ENCODE results near the gene SRSF2.
"Not testable (repeated sequence)": the region's sequence is repeated elsewhere in the genome, so short reads cannot be mapped to it uniquely, and the experiment has no call there.

Gene SRSF2

GRCh38 chr17:76737082-76737675 is at the start of gene SRSF2:
SRSF2 (minus strand) TSS chr17:76737331; CDS start chr17:76737160, 171 bp downstream.
- DNase-seq: peak; percentile 98

DNA sequence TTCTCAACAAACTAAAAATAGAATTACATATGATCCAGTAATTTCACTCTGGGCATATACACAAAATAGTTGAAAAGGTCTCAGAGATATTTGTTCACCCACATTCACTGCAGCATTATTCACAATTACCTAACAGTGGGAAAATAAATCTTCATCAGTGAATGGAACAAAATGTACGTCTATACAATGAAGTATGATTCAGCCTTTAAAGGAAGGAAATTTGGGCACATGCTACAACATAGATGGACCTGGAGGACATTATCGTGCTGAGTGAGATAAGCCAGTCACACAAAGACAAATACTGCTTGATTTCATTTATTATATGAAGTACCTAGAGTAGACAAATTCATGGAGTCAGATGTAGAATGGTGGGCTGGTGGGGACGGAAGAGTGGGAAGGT is 47.8 kb upstream of the SRSF2 start:
- DNase-seq: no peak

DNA sequence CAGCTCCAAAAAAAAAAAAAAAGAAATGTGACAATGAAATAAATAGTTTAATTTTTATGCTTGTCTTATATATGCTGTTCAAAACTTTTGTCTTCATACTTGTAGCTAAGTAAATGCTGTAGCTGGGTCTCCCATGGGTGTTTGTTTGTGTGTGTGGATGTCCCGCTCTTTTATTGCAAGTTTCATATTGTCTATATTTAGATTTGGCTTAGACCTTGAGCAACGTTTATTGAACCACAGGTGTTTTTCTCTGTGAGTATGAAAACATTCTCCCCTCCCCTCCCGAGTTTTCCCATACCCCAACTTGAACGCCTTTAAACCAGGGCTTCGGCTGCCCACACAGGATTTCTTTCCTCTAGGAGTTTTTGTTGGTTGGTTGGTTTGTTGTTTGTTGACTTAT is 46.0 kb upstream of the SRSF2 start:
- DNase-seq: no peak

GRCh38 chr17:76781056-76781982 is 44.2 kb upstream of the SRSF2 start:
- DNase-seq: peak; percentile 41

DNA sequence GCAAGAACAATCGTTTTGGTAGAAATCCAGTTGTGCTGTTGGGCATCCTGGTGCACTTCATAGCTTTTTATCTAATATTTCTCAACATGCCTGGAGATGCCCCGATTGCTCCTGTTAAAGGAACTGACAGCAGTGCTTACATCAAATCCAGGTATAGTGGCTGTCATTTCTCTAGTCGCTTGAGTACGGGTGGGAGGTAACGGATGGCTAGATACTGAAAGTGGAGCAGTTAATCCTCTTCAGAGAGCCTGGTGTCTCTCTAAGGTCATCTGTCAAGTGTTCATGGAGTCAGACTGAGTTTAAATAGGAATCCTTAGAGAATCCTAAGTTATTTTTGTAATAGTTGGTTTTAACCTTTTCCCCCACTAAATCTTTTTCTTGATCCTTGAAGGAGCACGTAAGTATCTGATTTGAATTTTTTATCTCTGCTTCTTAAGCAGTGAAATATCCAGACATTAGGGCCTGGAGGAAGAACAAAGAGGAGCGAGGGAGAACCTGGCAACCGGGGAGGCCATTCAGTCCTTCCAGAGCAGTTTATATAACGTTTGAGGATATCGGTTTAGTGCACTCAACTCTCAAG is 38.0 kb upstream of the SRSF2 start:
- no peak for DNase-seq

- peak; percentile 80 for DNase-seq
These were observed 35.9 kb upstream of the SRSF2 start for GRCh38 chr17:76772842-76773525.

DNA sequence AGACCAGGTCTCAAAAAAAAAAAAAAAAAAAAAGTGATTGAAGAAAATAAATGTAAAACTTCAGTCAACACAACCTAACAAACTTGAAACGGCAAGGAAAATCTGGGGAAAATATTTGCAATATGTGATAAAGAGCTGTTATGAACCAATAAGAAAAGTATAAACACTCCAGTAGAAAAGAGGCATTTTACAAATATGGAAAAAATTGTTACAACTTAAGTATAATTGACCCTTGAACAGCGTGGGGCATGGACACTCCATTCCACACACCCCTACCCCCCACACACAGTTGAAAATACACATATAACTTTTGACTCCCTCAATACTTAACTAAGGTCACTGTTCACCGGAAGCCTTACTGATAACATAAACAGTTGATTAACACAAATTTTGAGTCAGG is 21.4 kb upstream of the SRSF2 start:
- DNase-seq: no peak

DNA sequence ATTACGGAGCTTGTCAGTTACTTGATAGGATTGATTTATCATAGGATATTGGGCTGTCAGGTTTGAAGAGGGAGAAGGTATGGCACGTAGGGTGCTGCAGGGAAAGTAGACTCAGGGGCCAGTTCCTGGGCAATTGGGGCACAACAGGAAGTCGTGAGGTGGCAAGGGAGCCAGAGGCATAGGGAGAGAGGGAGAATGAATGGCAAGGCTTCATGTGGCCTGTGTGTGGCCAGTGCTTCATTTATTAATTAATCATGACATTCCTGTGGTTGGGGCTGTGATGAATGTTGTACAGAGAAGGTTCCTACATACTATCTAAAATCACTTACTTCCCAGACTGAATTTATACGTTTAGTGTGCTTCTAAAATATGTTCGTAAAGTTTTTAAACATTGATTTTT is 20.1 kb upstream of the SRSF2 start:
- DNase-seq: no peak

DNA sequence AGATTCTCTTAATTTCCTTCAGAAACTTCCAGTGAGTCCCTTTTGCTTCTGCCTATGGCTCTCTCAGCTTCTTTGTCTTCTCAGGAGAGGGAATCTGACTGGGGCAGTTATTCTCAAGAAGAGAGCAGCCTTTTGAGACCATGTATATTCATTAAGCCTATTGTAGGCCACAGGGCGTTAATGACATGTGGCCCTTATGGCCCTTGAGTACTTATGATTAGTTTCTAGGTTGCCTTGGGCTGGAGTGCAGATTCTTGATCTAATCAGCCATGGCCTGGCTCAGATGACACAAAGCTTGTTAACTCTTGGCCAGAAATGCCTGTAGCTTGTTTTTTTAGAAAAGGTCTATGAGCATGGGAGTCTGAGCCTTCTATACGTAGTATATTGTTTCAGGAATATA is 18.2 kb upstream of the SRSF2 start:
- DNase-seq: no peak

DNA sequence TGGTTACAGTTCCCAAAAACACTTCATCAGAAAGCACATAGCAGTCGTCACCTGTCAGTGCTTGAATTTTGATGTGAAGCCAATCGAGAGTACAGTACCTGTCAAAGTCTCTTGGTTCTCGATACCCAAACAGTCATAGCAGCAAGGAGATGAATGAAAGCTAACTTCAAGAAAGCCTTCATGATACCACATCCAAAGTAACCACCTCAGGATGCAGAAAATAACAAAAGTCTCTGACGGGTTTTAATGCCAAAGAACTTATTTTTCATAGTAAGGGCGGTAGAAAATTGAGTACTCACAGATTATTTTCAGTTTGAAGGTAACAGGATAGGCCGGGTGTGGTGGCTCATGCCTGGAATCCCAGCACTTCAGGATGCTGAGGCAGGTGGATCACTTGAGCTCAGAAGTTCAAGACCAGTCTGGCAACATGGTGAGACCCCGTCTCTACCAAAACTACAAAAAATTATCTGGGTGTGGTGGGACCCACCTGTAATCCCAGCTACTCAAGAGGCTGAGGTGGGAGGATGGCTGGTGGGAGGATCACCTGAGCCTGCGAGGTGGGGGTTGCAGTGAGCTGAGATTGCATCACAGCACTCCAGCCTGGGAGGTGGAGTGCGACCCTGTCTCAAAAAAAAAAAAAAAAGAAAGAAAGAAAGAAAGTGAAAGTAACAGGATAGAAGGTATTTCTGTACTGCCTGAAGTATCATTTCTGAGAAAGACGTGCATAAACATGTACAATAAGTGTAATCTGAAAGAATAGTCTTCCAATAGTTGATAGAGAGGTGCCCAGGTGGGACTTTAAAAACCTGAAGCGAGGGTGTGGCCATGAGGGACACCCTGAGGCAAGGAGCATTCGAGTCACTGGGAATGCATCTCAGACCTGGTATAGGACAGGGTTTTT is 16.2 kb upstream of the SRSF2 start:
- peak; percentile 32 for DNase-seq

- DNase-seq: peak; percentile 23
These were observed 14.9 kb upstream of the SRSF2 start for GRCh38 chr17:76752006-76752405.

- no peak for DNase-seq
These were observed 14.4 kb upstream of the SRSF2 start for GRCh38 chr17:76751416-76751993.

GRCh38 chr17:76748657-76749056 is 11.5 kb upstream of the SRSF2 start:
- DNase-seq: no peak

DNA sequence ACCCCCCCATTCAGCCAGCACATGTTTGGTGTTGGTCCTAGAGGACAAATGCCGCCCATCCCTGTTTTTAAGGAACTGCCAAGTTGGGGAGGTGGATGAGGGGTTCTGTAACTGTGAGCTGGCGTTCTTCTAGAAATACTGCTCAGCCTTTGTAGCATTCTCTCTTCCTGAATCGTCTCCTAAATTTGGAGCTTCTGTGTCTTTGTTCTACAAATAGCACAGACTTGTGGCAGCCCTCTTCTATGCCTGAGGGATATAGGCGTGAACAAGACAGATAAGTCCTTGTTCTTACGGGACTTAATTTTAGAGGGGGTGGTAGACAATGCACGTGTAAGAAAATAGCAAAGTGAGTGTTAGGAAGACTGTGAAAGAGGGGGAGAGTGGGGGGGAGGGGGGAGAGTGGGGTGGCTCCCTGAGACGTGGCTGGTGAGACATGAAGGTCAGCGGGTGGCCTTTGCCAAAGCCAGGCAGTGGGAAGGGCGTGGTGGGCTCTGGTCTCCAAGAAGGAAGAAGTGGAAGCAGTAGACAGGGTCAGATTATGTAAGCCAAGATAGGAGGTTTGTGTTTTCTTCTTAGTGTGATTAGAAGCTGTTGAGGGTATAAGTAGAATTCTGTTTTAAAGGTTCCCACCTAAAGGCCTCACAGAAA is 10.7 kb upstream of the SRSF2 start:
- no peak for DNase-seq

GRCh38 chr17:76745785-76746184 is 8.7 kb upstream of the SRSF2 start:
- not testable (repeated sequence) for DNase-seq

DNA sequence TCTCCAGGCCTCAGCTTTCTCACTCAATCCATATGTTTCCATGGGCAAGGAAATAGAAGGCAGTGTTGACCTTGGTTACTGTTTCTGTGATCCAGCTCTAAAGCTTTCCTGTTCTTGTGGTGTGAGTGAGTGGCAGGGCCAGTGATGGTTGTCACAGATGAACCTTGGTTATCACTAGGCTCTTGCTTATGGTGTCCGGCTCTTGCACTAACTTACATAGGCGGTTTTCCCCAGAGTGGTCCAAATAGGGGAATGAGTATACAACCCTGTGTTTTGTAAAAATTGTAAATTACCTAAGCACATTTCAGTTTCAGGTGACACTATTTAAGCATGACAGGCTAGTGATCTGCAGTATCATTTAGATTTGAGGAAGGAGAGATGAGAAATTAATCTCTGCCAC is 7.6 kb upstream of the SRSF2 start:
- no peak for DNase-seq

DNA sequence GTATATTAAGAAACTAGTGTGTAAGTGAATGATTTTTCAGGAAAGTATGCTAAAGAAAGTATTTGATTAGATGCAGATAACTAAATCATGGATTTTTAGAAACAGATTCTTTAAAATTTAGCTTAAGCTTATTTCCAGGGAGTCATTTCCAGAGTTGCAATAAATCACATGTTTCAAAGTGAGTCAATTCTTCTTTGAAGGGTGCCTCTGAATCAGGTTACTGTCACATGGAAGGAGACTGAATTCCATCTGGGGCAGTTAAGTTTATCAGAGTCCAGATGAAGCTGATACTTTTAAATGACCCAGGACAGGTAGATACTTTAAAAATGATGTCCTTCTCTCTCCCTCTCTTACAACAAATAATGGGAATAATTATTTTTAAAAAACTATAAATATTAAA is 5.8 kb upstream of the SRSF2 start:
- no peak for DNase-seq

DNA sequence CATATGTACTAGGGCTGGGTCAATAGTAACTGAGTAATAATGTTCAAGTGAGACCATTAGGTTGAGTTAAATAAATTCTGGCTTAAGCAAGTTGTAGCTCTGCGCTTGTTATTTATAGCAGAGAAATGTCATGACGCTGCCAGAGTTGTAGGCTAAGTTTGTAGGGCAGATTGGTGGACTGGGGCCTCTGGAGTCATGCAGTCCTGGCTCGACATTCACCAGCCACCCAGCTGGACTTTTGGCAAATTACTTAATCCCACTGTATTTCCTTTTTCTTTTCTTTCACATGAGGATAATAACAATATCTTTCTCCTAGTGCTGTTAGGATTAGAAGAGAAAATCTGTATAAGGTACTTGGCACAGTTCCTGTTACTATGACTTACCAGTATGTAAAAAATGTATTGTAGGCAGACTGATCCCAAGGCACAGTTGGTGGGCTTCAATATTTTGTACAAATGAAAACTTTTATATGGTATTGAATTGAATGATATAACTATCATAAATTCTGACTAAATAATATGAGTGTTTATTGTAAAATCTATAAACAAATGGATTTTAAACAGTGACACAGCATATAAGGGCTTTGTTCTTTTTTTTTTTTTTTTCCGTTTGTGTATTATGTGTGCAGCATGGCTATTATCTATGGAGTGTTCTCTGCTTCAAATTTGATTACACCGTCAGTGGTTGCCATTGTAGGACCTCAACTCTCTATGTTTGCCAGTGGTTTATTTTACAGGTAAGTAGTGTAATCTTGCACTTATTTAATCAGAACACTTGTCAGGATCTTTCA is 3.4 kb upstream of the SRSF2 start:
- DNase-seq: no peak

DNA sequence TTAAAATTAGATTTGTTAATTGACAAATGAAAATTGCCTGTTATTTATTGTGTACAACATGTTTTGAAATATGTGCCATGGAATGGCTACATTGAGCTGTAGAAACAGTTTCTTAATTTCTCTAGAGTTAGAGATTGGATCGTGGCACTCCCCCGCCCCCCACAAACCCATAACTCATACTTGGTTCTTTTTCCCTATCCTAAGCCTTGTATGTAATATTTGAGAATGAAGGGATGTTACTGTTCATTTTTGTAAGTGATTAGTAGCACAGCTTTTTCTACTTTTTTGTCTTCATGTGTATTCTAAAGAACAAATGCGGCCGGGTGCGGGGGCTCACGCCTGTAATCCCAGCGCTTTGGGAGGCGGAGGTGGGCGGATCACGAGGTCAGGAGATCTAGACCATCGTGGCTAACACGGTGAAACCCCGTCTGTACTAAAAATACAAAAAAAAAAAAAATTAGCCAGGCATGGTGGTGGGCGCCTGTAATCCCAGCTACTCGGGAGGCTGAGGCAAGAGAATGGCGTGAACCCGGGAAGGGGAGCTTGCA is 2.5 kb upstream of the SRSF2 start:
- DNase-seq: not testable (repeated sequence)

DNA sequence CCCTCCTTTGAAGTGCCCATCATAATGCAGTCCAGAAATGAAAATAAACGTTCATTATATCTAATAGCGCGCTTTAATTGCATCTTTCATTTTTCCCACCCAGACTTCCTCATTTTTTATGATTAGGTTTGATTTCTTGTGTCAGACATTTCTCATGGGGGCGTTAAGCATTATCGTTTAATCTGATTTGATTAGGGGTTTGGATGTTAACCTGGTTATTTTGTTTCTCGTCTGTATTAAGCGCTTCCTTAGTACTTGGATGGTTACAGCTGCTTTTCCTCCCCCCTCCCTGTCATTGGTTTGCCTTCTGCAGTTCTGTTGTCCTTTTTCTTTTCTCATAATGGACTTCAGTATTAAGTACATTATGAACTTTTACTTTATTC is 1.3 kb upstream of the SRSF2 start:
- no peak for DNase-seq
